HG03439 (cell line): ENCODE data around the gene PAK4.
"Not testable (repeated sequence)": the region's sequence is repeated elsewhere in the genome, so short reads cannot be mapped to it uniquely, and the experiment has no call there.

ENCODE experiments used
- ATAC-seq: cut with Tn5 transposase; IDR thresholded peaks from one replicate; pipeline ENCODE4 v1.9.1; 2021; ENCODE audit warnings: mild to moderate bottlenecking, moderate library complexity; ENCODE audit not compliant: unreplicated experiment

The PAK4 gene

GRCh38 chr19:39128516-39129079 is 3.0 kb downstream of the PAK4 start:
- ATAC-seq, result no peak

DNA sequence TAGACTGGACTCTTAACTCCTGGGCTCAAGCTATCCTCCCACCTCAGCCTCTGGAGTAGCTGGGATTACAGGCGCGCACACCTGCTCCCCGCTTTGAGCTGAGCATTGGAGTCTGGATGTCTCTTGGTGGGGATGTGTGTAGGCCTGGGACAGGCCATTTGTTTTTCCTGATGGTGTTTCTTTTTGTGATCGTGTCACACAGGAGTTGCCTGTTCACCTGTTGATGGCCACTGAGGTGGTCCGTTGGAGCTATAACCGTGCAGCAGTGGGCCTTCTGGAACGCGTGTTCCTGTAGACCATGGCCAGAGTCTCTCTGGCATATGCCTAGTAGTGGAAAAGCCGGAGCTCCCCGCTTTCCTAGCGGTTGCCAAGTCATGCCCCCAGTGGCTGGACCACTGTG is 3.5 kb downstream of the PAK4 start:
- no peak for ATAC-seq

DNA sequence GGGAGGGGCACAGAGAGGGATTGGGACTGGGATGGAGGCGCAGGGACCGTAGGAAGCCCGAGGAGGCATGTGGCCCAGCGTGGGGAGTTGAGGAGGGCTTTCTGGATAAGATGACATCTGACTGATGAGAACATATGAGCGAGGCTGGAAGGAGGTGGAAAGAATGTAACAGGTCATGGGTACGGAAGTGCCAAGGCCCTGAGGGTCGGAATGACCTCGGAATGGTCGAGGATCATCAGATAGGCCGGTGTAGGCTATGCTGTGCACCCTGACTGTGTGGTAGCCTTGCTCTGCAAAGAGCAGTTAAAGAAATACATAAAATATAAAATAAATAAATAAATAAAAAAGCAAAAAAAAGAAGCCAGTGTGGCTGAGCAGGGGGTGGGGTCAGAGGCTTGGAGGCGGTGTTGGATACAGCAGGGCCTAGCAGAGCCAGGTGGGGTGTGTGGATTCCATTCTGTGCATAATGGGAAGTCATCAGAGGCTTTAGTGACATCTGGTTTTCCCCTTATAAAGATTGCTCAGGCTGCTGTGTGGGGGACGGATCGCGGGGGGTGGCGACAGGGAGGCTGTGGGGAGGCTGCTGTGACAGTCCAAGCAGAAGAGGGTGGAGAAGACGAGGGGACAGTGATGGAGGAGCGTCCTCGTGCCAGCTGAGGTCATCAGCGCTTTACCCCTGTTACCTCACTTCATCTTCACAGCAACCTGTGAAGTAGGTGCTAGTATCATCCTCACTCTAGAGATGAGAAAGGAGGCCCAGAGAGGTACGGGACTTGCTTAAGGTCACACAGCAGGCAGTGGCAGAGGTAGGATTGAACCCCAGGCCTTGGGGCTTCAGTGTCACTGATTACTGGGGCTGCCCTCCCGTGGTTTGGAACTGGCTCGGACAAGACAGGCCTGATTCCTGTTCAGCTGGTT is 5.0 kb downstream of the PAK4 start:
- ATAC-seq, result no peak

DNA sequence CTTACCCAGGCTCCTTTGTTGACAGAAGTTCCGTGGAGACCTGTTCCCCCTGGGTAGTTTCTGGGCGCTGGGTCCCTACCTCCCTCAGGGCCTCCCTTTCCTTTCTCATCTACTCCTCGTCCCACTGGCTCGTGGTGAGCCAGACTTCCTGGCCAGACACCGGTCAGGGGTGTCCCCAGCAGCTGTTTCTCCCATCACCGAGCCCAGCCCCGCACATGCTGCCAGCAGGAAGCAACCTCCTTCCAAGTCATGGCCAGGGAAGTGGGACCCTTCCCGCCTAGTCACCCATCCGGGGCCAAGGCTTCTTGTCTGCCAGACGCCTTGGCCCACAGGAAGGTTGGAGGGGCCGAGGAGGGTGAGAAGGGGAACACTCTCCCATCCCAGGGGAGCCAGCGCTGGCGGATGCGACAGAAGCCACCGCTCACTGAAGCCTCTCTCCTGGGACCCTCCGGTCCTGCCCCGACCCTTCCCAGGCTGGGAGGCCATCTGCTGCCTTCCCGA is 5.7 kb downstream of the PAK4 start:
- ATAC-seq, result no peak

GRCh38 chr19:39132344-39132969 is 6.9 kb downstream of the PAK4 start:
- no peak for ATAC-seq

- no peak for ATAC-seq
These were observed 8.1 kb downstream of the PAK4 start for GRCh38 chr19:39133431-39134270.

GRCh38 chr19:39135701-39136100 is 10.1 kb downstream of the PAK4 start:
- no peak for ATAC-seq

- no peak for ATAC-seq
These were observed 10.8 kb downstream of the PAK4 start for GRCh38 chr19:39136225-39136940.

DNA sequence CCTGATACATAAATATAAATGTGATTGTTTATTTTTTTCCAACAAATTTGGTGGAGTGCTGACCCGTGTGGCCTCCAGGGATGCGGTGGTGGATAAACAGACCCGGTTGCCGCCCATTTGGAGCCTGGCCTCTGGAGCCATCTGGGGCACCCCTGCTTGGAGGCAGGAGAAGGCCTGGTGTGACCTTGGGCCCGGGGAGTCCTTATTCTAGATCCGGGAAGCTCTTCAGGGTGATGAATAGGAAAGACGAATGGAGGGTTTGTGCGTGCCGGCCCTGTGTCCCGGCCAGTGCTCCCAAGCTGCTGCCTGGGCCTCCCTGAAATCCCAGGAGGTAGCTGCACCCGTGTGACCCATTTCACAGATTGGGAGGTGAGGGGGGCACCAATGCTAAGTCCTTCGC is 11.5 kb downstream of the PAK4 start:
- no peak for ATAC-seq

GRCh38 chr19:39138221-39139211 is 12.9 kb downstream of the PAK4 start:
- ATAC-seq, result no peak

DNA sequence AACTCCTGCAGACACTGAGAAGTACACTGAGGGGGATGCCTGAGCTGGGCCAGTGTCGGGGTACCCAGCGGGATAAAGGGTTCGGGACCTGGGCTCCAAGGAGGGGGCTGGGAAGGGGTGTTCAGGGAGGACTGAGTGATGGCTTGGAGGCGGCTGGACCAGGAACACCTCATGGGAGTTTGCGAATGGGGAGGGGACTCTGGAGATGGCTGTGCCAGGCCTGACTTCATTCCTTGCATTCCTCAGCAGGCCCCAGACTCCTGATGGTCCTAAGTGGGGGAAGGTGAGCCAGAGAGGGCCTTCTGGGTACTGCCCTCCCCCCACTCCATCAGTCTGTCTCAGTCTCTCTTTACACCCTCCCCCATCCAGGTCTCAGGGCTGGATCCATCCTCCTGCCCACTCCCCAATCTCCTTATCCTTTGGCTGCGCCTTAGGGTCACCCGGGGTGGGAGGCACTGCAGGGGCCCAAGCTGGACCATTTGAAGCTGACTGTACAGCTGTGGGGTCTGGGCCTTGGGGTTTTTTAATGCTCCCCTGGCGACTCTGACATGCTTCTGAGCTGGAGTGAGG is 13.8 kb downstream of the PAK4 start:
- ATAC-seq, result no peak

DNA sequence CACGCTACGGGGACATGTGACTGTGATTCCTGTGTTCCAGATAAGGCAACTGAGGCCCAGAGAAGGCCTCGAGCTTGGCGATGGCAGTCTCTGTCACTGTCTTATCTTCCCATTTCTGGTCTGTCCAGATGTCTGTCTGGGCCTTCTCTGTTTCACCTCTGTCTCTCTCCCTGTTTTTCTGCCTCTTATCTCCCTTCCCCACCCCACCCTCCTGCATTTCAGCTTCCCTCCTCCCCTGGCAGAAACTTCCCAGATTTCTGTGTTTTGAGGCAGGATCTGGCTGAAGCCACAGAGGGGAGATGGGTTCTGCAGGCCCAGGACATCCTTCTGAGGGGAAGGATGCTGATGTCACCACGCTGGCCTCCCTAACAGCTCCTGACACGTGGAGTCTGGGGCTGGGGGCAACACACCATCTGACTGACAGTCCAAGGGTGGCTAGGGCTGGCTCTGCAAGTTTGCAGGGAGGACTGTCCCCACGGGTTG is 14.4 kb downstream of the PAK4 start:
- no peak for ATAC-seq

DNA sequence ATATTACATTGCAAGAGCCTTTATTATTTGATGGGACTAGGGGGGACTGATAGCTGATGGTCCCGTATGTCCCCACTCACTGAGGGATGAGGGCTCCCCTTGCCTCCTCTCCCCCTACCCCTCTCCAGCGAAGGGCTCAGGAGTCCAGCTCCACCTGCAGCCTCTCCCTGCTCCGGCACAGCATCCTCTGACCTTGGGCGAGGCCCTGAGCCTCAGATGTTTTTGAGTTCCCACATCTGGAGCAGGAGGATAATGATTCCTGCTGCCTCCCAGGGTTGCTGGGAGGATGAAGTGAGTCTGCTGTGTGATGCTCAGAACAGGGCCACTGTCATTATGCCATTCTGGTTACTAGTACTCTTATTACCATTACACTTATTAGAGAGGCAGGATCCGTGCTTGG is 15.0 kb downstream of the PAK4 start:
- ATAC-seq, result no peak

- ATAC-seq, result no peak
These were observed 16.3 kb downstream of the PAK4 start for GRCh38 chr19:39141929-39142328.

GRCh38 chr19:39142630-39143029 is 17.0 kb downstream of the PAK4 start:
- no peak for ATAC-seq

DNA sequence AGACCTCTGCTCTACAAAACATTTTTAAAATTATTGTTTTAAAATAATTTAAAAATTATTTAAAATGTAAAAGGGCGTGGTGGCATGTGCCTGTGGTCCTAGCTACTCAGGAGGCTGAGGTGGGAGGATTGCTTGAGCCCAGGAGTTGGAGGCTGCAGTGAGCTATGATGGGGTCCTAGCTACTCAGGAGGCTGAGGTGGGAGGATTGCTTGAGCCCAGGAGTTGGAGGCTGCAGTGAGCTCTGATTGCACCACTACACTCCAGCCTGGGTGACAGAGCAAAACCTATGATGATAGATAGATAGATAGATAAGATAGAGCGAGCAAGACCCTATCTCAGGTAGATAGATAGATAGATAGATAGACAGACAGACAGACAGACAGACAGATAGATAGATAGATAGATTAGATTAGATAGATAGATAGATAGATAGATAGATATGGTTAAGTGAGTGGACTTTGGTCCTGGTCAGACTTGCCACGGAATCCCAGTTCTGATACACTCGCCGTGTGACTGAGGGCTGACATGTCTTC is 18.2 kb downstream of the PAK4 start:
- not testable (repeated sequence) for ATAC-seq

- no peak for ATAC-seq
These were observed 18.9 kb downstream of the PAK4 start for GRCh38 chr19:39144290-39145071.
